ENCODE measurements around the gene OR56A3. TPM values are rescaled to one million over a fixed set of nuclear protein-coding genes. Genes with fewer than 3 reads are reported as not detected.

Gene OR56A3
- total and polyA plus RNA-seq, 2 of the 4 experiments (the other 2 are of a cell fraction), result not detected

DNA sequence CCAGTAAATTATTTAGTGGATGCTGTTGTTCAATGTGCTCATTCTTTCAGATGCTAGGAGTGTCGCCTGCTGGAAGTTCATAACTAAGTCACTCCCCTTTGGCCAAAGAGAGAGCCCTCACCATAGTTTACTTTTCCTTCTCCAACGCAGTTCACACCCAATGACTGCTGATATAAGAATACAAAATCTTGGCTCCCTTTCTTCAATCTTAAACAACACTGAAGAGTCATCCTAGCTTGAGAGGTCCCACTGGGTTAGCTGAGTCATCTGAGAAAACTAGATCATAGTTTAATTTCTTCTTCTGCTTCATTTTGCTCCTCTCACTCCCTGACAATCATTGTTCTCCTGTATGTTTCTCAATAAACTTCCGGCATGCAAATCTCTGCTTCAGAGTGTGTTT is 50.1 kb downstream of the OR56A3 start:
- WGBS, 2 experiments (ENCODE audit: extremely low coverage in 2 of 2, insufficient read length in 1 of 2), result no CpG with 5 or more reads among the region's 3 CpGs
- no peak overlapping the region for H2BK20ac ChIP-seq (ENCODE audit: low read depth, low read length)
- no peak overlapping the region for H2BK5ac ChIP-seq (ENCODE audit: low read depth, low read length, poor library complexity, severe bottlenecking)
- no peaks in the 10 kb centered on the region for H4K20me1 ChIP-seq (ENCODE audit: insufficient read depth, low read length)
- H3K4me1 ChIP-seq (ENCODE audit: control insufficient read depth, insufficient read depth, low read length), result no peaks in the 10 kb centered on the region
- no peak overlapping the region for H3K9ac ChIP-seq (ENCODE audit: low read depth, low read length)
- H3K14ac ChIP-seq (replicated peaks; ENCODE audit: low read depth, low read length), result no peak overlapping the region
- no peak overlapping the region for H3K4me3 ChIP-seq (ENCODE audit: insufficient read depth, low read depth, low read length)
- no peak overlapping the region for H2AK9ac ChIP-seq (replicated peaks; ENCODE audit: low read depth, low read length, poor library complexity)
- TF ChIP-seq SMC3 (IDR thresholded peaks at IDR 0.05; ENCODE audit: low read depth, low read length), result no peak
- no peak for TF ChIP-seq CHD1 (IDR thresholded peaks at IDR 0.05; ENCODE audit: low read depth, low read length)
- no peak overlapping the region for H3K4me2 ChIP-seq (ENCODE audit: low read depth, low read length)
- dilution Hi-C loops (cut with HindIII; ENCODE audit: low sequenced_read_pairs, unreplicated experiment) (no loop called here), in situ Hi-C loops (cut with MboI; ENCODE audit: low sequenced_read_pairs) (no loop called here), intact Hi-C loops (cut with micrococcal nuclease) (no loop called here)
- H3K27me3 ChIP-seq (ENCODE audit: control insufficient read depth, insufficient read depth, low read length), result no peaks in the 10 kb centered on the region
- H3K18ac ChIP-seq (ENCODE audit: low read depth, low read length), result no peak overlapping the region
- peaks cover 2% of the 10 kb centered on the region; the same call in 1 of the 2 replicates for H3K9me3 ChIP-seq (ENCODE audit: control insufficient read depth, insufficient read depth, low read length)
- no peak overlapping the region for H2BK15ac ChIP-seq (ENCODE audit: low read depth, low read length)
- no peak overlapping the region for H4K8ac ChIP-seq (ENCODE audit: low read depth in 2 of 2, low read length in 2 of 2)
- no peak overlapping the region for H2AK5ac ChIP-seq (ENCODE audit: low read depth, low read length)
- H3K4ac ChIP-seq (ENCODE audit: low read depth, low read length), result no peak overlapping the region
- no peak overlapping the region for H2AFZ ChIP-seq (replicated peaks; ENCODE audit: low read length, poor library complexity)
- no peaks in the 10 kb centered on the region for H3K36me3 ChIP-seq (ENCODE audit: control insufficient read depth, insufficient read depth, low read length)
- H4K5ac ChIP-seq (ENCODE audit: low read depth, low read length), result no peak overlapping the region
- no peaks in the 10 kb centered on the region for H3K9me1 ChIP-seq (ENCODE audit: insufficient read depth, low read length)
- no peak overlapping the region for H4K91ac ChIP-seq (ENCODE audit: insufficient read depth, low read depth, low read length)
- H3K27ac ChIP-seq (ENCODE audit: insufficient read depth, low read length), result no peak overlapping the region
- no peaks in the 10 kb centered on the region for H3K79me1 ChIP-seq (ENCODE audit: low read depth in 1 of 2, low read length in 2 of 2)
- POLR2A ChIA-PET (ENCODE audit: unreplicated experiment), result no interaction called here
- CTCF ChIA-PET, result no interaction called here
- H3K56ac ChIP-seq (ENCODE audit: extremely low read depth, insufficient read depth, low read length), result no peak overlapping the region
- no TSS peak for BruUV-seq (replicated peaks)
- H2BK120ac ChIP-seq (ENCODE audit: low read depth, low read length), result no peak overlapping the region
- ATAC-seq (ENCODE audit: low read depth) (no peak), DNase-seq (no peak)
- H3K23ac ChIP-seq (ENCODE audit: low read depth, low read length), result no peak overlapping the region
